Stimulated activated CD8-positive, alpha-beta memory T cell treated with anti-CD3 and anti-CD28 coated beads, Interleukin-4, amount 100 ng/mL, for 1 hour (primary cell): ENCODE results near the gene TANC1.
"Not testable (repeated sequence)": the region's sequence is repeated elsewhere in the genome, so short reads cannot be mapped to it uniquely, and the experiment has no call there.

ENCODE experiments used
- DNase-seq, 2 donors: peaks; one replicate each; pipeline ENCODE4 v3.0.0-alpha.2; 2020; ENCODE audit warnings: low read depth in 2 of 2, low spot score in 1 of 2

Gene TANC1

GRCh38 chr2:159082119-159082518 is 113.7 kb downstream of the TANC1 start:
- DNase-seq, result no peak

- no peak for DNase-seq
Observed at GRCh38 chr2:159084384-159085370, 116.2 kb downstream of the TANC1 start.

GRCh38 chr2:159086342-159086741 is 117.9 kb downstream of the TANC1 start:
- DNase-seq, result no peak

DNA sequence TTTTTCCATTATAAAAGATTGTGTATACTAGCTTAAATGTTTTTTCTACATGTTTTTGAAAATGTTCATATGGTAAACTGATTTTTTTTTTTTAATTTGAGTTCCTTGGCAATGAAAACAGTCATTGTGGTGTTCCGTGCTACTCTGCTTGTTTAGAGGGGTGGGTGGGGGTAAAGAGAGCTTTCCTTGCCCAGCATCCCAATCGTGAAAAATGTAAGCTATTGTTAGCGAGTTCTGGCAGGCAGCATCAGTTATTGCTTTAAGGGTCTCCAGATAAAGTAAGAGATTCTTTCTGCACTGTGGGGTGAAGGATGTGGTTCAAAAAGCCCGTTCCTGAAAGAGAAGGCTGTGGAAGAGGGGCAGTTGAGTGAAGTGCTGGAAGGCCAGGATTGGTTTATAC is 118.4 kb downstream of the TANC1 start:
- DNase-seq, result no peak

DNA sequence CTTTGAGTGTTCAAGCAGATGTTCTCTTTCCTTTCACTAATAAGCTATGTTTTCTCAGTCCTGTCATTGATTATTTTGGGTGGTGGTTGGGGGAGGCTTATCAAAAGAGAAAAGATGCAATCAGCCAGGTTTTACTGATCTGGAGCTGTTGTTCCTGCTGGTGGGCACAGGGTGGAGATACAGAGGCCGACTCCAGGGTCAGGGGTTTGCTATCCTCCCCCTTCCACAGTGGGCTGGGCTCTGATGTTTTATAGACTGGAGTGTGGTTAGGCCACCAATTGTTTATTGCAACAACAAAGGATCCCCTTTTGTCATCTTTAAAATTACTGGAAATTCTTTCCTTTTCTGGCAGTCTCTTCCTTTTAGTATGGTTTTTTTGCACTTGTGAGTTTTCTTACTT is 120.5 kb downstream of the TANC1 start:
- DNase-seq, result no peak

GRCh38 chr2:159089543-159089942 is 121.1 kb downstream of the TANC1 start:
- DNase-seq, result no peak

- DNase-seq, result no peak
Observed at GRCh38 chr2:159090514-159091201, 122.2 kb downstream of the TANC1 start.

GRCh38 chr2:159091381-159091780 is 122.9 kb downstream of the TANC1 start:
- no peak for DNase-seq

DNA sequence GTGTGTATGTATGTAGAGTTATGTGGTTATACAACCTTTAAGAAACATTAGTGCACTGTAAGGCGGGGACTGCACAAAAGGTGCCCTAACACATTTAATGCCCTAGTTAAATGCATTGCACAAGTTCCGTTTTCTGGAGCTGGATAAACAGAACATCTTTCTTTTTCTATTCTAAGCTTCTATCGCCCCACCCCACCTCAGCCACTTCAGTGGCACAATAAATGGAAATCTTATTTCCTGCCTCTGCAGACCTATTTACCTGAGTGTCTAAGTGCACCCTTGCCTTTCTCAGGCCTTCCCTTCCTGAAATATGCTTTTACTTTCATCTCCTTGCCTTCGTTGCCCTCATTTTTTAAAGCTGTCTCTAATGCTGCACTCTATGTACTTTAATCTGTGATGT is 123.5 kb downstream of the TANC1 start:
- DNase-seq, result no peak

- DNase-seq, result no peak
Observed at GRCh38 chr2:159093497-159093896, 125.1 kb downstream of the TANC1 start.

DNA sequence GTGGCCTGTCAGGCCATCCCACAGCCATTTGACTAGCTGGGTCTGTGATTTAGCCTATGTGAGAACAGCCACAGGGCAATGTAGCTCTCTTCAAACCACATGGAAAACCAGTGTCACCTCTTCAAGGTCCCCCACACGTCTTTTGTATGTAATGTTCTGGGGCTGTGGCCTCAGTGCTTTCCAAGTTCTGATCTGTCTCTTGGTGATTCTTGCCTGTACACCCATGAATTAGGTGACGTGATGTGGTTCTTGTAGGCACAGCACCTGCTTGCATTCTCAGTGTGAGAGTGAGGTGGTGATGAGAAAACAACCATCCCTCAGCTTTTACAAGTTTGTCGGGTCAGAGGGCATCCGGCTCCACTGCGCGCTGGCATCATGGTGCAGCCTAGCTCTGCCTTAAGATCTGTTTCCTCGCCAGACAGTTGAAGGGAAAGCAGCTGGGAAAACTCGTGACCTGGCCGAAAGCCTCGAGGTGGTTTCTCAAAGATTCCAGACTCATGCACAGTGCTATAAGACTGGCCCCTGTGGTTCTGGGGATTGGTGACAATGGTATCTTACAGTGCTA is 125.8 kb downstream of the TANC1 start:
- DNase-seq, result no peak

DNA sequence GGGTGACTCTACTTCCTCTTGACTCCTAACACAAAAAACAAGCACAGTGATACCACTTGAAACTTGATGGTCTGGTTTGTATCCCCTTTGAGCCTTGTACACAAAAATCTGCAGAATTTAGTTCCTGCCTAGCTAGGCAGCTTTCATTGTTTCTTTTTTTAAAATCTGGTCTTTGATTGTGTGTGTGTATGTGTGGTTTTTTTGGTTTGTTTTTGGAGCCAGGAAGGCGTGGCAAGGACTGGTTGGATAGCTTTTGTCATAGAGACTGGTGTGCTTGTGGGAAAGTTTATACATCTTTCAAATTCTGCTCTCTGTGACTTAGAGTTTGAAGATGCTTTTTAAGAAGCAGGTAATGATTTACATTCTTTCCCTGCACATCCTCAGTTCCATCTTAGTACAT is 127.4 kb downstream of the TANC1 start:
- no peak for DNase-seq

- DNase-seq, result not testable (repeated sequence)
Observed at GRCh38 chr2:159096302-159096855, 127.9 kb downstream of the TANC1 start.

GRCh38 chr2:159096901-159097300 is 128.5 kb downstream of the TANC1 start:
- no peak for DNase-seq

- DNase-seq, result no peak
Observed at GRCh38 chr2:159098361-159098760, 129.9 kb downstream of the TANC1 start.

DNA sequence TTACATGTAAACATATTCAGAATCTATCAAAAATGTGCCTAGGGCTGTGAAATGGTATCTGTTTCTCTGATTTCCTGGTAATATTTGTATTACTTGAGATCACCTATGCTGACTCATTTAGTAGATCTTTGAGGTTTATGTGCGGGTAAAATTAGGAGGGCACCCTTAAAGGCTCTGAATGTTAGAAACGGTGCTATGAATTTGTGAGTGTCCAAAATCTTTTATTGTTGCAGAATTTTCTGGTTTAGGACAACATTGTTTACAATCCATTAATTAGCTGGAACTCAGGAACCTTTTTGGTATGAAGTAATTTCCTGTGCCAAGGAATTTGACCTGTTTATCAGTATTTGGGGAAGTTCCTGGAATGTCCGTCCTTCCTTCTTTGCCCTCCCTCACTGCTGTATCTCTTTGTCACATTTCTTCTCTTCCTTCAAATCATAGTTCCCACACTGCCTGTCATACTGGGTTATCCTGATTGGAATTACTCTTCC is 130.5 kb downstream of the TANC1 start:
- DNase-seq, result no peak

GRCh38 chr2:159101755-159102489 is 133.5 kb downstream of the TANC1 start:
- DNase-seq, result no peak

- no peak for DNase-seq
Observed at GRCh38 chr2:159103411-159103810, 135.0 kb downstream of the TANC1 start.

- DNase-seq, result no peak
Observed at GRCh38 chr2:159106109-159106508, 137.7 kb downstream of the TANC1 start.

DNA sequence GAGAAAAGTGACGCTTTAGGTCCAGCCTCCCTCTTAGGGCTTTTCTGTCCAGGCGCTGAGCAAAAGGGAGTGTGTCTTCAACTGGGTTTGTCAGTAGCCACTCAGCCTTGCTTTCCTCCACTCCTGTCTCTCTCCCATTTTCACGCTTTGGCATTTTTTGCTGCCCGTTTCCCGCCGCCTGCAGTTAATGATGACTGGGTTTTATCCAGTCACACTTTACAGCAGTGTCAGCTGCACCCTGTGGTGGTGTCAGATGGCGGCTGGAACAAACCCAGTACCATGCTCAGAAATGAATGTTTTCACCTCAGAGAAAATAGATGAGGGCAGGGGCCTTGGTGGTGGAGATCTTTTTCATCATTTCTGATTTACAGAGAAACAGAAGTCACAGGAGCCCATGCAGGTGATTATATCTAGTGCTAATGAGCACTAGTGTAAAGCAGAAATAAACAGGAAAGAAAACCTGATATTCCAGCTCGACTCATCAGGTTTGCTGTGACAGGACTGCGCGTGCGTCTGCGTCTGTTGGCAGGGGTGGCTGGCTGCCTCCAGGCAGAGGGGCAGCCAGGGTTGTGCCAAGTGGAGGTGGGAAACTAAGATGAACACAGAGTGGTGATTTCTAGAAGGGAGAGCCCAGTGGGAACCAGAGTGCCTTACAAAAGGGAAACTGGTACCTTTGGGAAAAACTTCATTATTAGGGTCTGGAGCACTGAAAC is 139.9 kb downstream of the TANC1 start:
- no peak for DNase-seq
